GM21737 (cell line): ENCODE results near the gene KISS1R.

Experiments
- ATAC-seq: cut with Tn5 transposase; IDR thresholded peaks from one replicate; pipeline ENCODE4 v1.9.1; 2021; ENCODE audit warnings: mild to moderate bottlenecking, moderate library complexity; ENCODE audit not compliant: unreplicated experiment

The KISS1R gene

GRCh38 chr19:966485-967088, 49.5 kb downstream of the KISS1R start:
- ATAC-seq, result no peak
